Adrenal gland (tissue), 12 donors: ENCODE results near the gene LRRC63. TPM values are rescaled to one million over a fixed set of nuclear protein-coding genes. Genes with fewer than 3 reads are reported as not detected.

Source experiments
- DNase-seq, 7 donors: peaks; one replicate each; pipeline ENCODE4 v3.0.0-alpha.2; 2019 to 2020
- H3K27ac ChIP-seq, 5 donors: fragments of 200-600 bp; sonication (generic) in 4 of 5; 1 replicate in 3 of 5; 2 replicates in 2 of 5; pipeline versions ENCODE4 v1.5.1 to v1.8.0; 2016 to 2020; ENCODE audit warnings: mild to moderate bottlenecking in 1 of 5
- H3K27me3 ChIP-seq: fragments of 200-600 bp; 2 replicates; pipeline ENCODE4 v1.8.0; 2021
- H3K36me3 ChIP-seq, 2 donors: fragments of 200-600 bp; replicated peaks in 1 of 2; 1 replicate in 1 of 2; 2 replicates in 1 of 2; pipeline versions ENCODE4 v1.5.1 to v1.8.0; 2018 to 2022
- H3K4me1 ChIP-seq, 2 donors: fragments of 200-600 bp; replicated peaks in 1 of 2; 1 replicate in 1 of 2; 2 replicates in 1 of 2; pipeline versions ENCODE4 v1.5.1 to v1.8.0; 2018 to 2021
- H3K4me3 ChIP-seq, 4 donors: fragments of 200-600 bp; sonication (generic) in 3 of 4; one replicate each; pipeline ENCODE4 v1.5.1; 2016 to 2018
- H3K9me3 ChIP-seq, 3 donors: fragments of 200-600 bp; sonication (generic) in 1 of 3; replicated peaks in 1 of 3; 1 replicate in 2 of 3; 2 replicates in 1 of 3; pipeline versions ENCODE4 v1.5.1 to v1.8.0; 2016 to 2021
- POLR2A ChIP-seq, 2 donors: fragments of 450-650 bp; IDR thresholded peaks; one replicate each; pipeline ENCODE4 v1.6.1; 2017; ENCODE audit warnings: antibody characterized with exemption in 2 of 2, mild to moderate bottlenecking in 2 of 2, moderate library complexity in 1 of 2
- WGBS, 4 donors: extraction: QIAGEN DNeasy Blood & Tissue Kit in 2 of 4; methylation state at CpG; one replicate each; pipeline versions ENCODE4 v1.1.5 to v1.1.7; 2013 to 2017; 5-methylcytosine and 5-hydroxymethylcytosine counted together
- intact Hi-C, 2 donors: fragments of 100-400 bp; cut with DNase I; formaldehyde crosslinking; loops; one replicate each; pipeline versions ENCODE4 v1.14.1 to v1.15.0; 2022 to 2023
- polyA plus RNA-seq, 3 donors: library from polyadenylated mRNA; stranded (reverse); fragments of 200-250 nt in 2 of 3; fragments of 350-450 nt in 1 of 3; fragmentation: Illumina TruSeq in 1 of 3; extraction: RNeasy Lipid Tissue Mini Kit (QIAGEN cat#74804) in 1 of 3; gene quantifications; one replicate each; pipeline ENCODE4 v1.2.3, GENCODE V29; 2013 to 2014
- total RNA-seq, 9 donors: library from RNA; depleted of rRNA in 4 of 9; stranded (reverse); fragments of >200 nt in 4 of 9; fragments of 120-200 nt in 1 of 9; fragmentation: NEBNext Ultra II Directional in 1 of 9; extraction: Animal tissue kit (Norgen Biotek cat#: 25700) in 1 of 9; gene quantifications; one replicate each; pipeline versions ENCODE4 v1.1.0 to v1.2.4, GENCODE V29; 2013 to 2023
- TF ChIP-seq, protein P1 (sequence below), 6 experiments: fragments of 450-650 bp in 4 of 6; fragments of 200-600 bp in 2 of 6; sonication (generic) in 1 of 6; IDR thresholded peaks; 1 replicate in 5 of 6; 2 replicates in 1 of 6; pipeline versions ENCODE4 v1.5.1 to v1.8.0; 2016 to 2021; ENCODE audit warnings: antibody characterized with exemption in 6 of 6, mild to moderate bottlenecking in 2 of 6, moderate library complexity in 1 of 6
- donor health status: healthy with polysubstance abuse.
- donor health status: Bipolar disorder and iron deficiency.
- donor health status: DM: yes; HTN: yes; CAD: no.
- donor health status: DM: no; HTN: no; CAD: no.
- donor health status: DM: no; HTN: no; CAD: no.
- donor health status: DM: yes; HTN: yes; CAD: no.

LRRC63 gene
- total and polyA plus RNA-seq, 12 donors, result 0.26 to 2.7 (median 0.67) TPM; not detected in 2

DNA sequence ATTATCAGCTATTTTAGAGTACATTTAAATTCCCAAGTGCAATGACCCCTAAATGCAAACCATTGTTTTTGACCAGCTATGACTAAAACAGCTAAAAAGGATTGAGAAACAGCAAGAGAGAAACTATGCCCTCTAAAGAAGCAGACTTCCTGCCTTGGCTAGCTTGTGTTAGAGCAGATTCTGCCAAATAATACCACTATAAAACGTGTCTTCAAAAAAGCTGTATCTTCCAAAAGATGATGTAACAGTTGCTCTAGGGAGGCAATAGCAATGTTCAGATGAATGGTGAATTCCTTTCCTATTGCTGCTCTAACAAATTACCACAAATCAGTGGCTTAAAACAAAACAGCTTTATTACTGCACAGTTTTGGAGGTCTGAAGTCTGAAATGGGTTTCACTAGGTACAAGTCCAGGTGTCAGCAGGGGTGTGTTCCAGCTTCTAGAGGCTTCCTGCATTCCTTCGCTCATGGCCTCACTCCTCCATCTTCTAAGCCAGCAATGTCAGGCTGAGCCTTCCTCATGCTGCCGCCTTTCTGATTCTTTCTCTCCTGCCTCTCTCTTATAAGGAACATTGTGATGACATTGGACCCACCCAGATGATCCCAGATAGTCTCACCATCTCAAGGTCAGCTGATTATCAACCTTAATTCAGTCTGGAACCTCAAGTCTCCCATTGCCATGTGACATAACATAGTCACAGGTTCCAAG lies 84.5 kb downstream of the LRRC63 start:
- intact Hi-C loops, result loop anchor here in 1 of 2 donors (10.0 kb wide), 1 partner anchor 141 kb away; no protein-coding TSS in a partner anchor
- Histone ChIP-seq H3K27ac (peak overlapping the region in 4 of 5 donors; percentile 1 to 87 (median 32)), H3K4me1 (peaks cover 7 to 18% of the 10 kb centered on the region in 2 donors), H3K27me3 (no peaks in the 10 kb centered on the region), H3K9me3 (no peaks in the 10 kb centered on the region), H3K36me3 (no peaks in the 10 kb centered on the region), H3K4me3 (no peak overlapping the region)
- TF ChIP-seq, protein P1, sequence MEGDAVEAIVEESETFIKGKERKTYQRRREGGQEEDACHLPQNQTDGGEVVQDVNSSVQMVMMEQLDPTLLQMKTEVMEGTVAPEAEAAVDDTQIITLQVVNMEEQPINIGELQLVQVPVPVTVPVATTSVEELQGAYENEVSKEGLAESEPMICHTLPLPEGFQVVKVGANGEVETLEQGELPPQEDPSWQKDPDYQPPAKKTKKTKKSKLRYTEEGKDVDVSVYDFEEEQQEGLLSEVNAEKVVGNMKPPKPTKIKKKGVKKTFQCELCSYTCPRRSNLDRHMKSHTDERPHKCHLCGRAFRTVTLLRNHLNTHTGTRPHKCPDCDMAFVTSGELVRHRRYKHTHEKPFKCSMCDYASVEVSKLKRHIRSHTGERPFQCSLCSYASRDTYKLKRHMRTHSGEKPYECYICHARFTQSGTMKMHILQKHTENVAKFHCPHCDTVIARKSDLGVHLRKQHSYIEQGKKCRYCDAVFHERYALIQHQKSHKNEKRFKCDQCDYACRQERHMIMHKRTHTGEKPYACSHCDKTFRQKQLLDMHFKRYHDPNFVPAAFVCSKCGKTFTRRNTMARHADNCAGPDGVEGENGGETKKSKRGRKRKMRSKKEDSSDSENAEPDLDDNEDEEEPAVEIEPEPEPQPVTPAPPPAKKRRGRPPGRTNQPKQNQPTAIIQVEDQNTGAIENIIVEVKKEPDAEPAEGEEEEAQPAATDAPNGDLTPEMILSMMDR (IDR thresholded peaks at IDR 0.05), result no peak
- TF ChIP-seq POLR2A (IDR thresholded peaks at IDR 0.05), result no peak
- DNase-seq, result no peak
- WGBS, 4 donors, result 61 to 68% (median 64%) methylated on average over 3 of the region's 3 CpGs

DNA sequence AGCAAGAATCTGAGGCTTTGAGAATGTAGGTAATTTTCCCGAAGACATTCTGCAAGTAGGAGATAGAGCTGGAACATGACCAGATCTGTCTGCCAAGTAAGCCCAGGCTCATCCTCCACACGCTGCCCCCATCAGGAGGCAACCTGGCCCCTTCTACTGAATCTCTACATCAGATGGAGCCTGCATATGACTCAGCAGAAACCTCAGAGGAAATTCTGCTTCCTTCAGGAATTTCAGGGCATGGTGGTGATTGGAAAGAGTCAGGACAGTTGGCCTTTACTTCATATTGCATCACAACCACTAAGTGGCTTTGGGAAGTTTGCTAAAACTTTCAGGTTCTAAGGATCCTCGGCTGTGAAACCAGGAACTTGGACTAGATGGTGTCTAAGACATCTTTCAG lies 85.2 kb downstream of the LRRC63 start:
- no peak for TF ChIP-seq POLR2A (IDR thresholded peaks at IDR 0.05)
- TF ChIP-seq, protein P1 (IDR thresholded peaks at IDR 0.05), result no peak
- H3K4me3 ChIP-seq, result no peak overlapping the region
- intact Hi-C loops, result loop anchor here in 1 of 2 donors (10.0 kb wide), 1 partner anchor 142 kb away; no protein-coding TSS in a partner anchor

DNA sequence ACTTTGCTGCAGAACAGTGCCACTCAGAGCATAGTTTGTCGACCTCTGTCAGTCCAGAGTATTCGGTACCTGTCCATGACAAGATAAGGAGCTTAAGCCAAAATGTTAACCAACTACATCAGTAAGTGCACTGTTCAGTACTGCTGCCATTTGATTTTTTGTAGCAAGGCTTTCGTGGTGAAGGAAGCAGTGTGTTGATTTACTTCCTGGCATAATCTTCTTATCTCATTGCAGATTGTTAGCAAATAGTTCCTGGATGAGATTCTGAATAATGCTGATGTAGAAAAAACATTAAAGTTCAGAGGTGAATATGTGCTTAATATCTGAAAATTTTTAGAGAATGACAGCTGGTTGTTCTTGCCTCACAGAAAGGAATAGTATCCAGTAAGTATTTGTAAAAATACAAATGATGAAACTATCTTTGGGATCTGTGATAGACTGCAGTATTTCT lies 85.7 kb downstream of the LRRC63 start:
- Histone ChIP-seq H3K4me3 (no peak overlapping the region), H3K36me3 (no peaks in the 10 kb centered on the region), H3K9me3 (no peaks in the 10 kb centered on the region), H3K4me1 (peaks cover 7 to 18% of the 10 kb centered on the region in 2 donors), H3K27ac (peak overlapping the region in 2 of 5 donors; percentile 57 to 87), H3K27me3 (no peaks in the 10 kb centered on the region)
- no peak for DNase-seq
- intact Hi-C loops, result loop anchor here in 1 of 2 donors (10.0 kb wide), 1 partner anchor 143 kb away; no protein-coding TSS in a partner anchor
- TF ChIP-seq POLR2A (IDR thresholded peaks at IDR 0.05), result no peak
- TF ChIP-seq, protein P1 (IDR thresholded peaks at IDR 0.05), result no peak
- WGBS, 4 donors, result 56 to 61% (median 57%) methylated on average over 3 of the region's 3 CpGs

More for the DNA sequence above, 85.2 kb downstream of the LRRC63 start:
- no peak for DNase-seq
- Histone ChIP-seq H3K27ac (peak overlapping the region in 3 of 5 donors; percentile 1 to 87 (median 57)), H3K9me3 (no peaks in the 10 kb centered on the region), H3K27me3 (no peaks in the 10 kb centered on the region), H3K36me3 (no peaks in the 10 kb centered on the region), H3K4me1 (peaks cover 7 to 18% of the 10 kb centered on the region in 2 donors)
- 48 to 69% (median 58%) methylated on average over 3 of the region's 3 CpGs for WGBS, 4 donors

DNA sequence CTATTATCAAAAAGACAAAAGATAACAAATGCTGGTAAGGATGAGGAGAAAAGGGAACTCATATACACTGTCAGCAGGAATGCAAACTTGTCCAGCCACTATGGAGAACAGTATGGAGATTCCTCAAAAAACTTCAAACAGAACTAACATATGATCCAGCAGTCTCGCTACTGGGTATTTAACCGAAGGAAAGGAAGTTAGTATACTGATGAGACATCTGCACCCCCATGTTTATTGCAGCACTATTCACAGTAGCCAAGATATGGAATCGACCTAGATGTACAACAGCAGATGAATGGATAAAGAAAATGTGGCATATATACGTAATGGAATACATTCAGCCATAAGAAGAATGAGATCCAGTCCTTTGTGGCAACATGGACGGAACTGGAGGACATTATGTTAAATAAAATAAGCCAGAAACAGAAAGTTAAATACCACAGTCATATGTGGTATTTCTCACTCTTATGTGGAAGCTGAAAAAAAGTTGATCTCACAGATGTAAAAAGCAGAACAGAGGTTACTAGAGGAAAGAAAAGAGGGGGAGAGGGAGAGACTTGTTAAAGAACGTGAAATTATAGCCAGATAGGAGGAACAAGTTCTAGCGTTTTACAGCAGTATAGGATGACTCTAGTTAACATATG lies 92.1 kb downstream of the LRRC63 start:
- Histone ChIP-seq H3K36me3 (no peaks in the 10 kb centered on the region), H3K4me1 (no peaks in the 10 kb centered on the region), H3K27me3 (no peaks in the 10 kb centered on the region), H3K27ac (peak overlapping the region in 1 of 5 donors; percentile 41), H3K4me3 (no peak overlapping the region), H3K9me3 (no peaks in the 10 kb centered on the region)
- TF ChIP-seq, protein P1 (IDR thresholded peaks at IDR 0.05), result no peak
- TF ChIP-seq POLR2A (IDR thresholded peaks at IDR 0.05), result no peak
- 55 to 64% (median 60%) methylated on average over 7 of the region's 7 CpGs for WGBS, 4 donors
- DNase-seq, result no peak
- intact Hi-C loops, result no loop called here
